Measurements from ENCODE around the gene DNAH6.

The DNAH6 gene

DNA sequence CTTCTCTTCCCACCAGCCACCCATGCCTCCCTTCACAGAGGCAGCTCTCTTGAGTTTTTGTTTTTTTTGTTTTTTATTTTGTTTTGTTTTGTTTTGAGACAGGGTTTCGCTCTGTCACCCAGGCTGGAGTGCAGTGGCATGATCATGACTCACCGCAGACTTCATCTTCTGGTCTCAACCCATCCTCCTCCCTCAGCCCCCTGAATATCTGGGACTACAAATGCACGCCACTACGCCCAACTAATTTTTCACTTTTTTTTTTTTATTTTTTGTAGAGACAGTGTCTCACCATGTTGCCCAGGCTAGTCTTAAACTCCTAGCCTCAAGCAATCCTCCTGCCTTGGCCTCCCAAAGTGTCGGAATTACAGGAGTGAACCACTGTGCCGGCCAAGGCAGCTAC lies 203.1 kb downstream of the DNAH6 start:
- Histone ChIP-seq H2AFZ (ENCODE audit: low read depth, low read length) (no peak overlapping the region), H3K27me3 (ENCODE audit: insufficient read depth, low read length) (no peaks in the 10 kb centered on the region), H3K4me1 (ENCODE audit: insufficient read depth, low read length) (no peaks in the 10 kb centered on the region), H3K9me3 (ENCODE audit: low read length) (no peaks in the 10 kb centered on the region), H3K4me3 (ENCODE audit: low read length) (no peak overlapping the region), H3K36me3 (ENCODE audit: insufficient read depth, low read length) (no peaks in the 10 kb centered on the region)

GRCh38 chr2:84723831-84724230 lies 207.5 kb downstream of the DNAH6 start:
- H3K36me3 ChIP-seq (ENCODE audit: insufficient read depth, low read length): no peaks in the 10 kb centered on the region
- H3K9me3 ChIP-seq (ENCODE audit: low read length): no peaks in the 10 kb centered on the region
- H2AFZ ChIP-seq (ENCODE audit: low read depth, low read length): no peak overlapping the region
- H3K27me3 ChIP-seq (ENCODE audit: insufficient read depth, low read length): no peaks in the 10 kb centered on the region
- no peaks in the 10 kb centered on the region for H3K4me1 ChIP-seq (ENCODE audit: insufficient read depth, low read length)
- H3K4me3 ChIP-seq (ENCODE audit: low read length): no peak overlapping the region

GRCh38 chr2:84725717-84726116 lies 209.4 kb downstream of the DNAH6 start:
- H3K9me3 ChIP-seq (ENCODE audit: low read length): no peaks in the 10 kb centered on the region
- H3K4me3 ChIP-seq (ENCODE audit: low read length): no peak overlapping the region
- no peaks in the 10 kb centered on the region for H3K4me1 ChIP-seq (ENCODE audit: insufficient read depth, low read length)
- no peaks in the 10 kb centered on the region for H3K36me3 ChIP-seq (ENCODE audit: insufficient read depth, low read length)
- no peak overlapping the region for H2AFZ ChIP-seq (ENCODE audit: low read depth, low read length)
- no peaks in the 10 kb centered on the region for H3K27me3 ChIP-seq (ENCODE audit: insufficient read depth, low read length)

- no peaks in the 10 kb centered on the region for H3K9me3 ChIP-seq (ENCODE audit: low read length)
- H3K27me3 ChIP-seq (ENCODE audit: insufficient read depth, low read length): no peaks in the 10 kb centered on the region
- H3K4me3 ChIP-seq (ENCODE audit: low read length): no peak overlapping the region
- no peaks in the 10 kb centered on the region for H3K36me3 ChIP-seq (ENCODE audit: insufficient read depth, low read length)
- no peak overlapping the region for H2AFZ ChIP-seq (ENCODE audit: low read depth, low read length)
- no peaks in the 10 kb centered on the region for H3K4me1 ChIP-seq (ENCODE audit: insufficient read depth, low read length)
Observed at GRCh38 chr2:84727315-84727714, 211.0 kb downstream of the DNAH6 start.

- Histone ChIP-seq H3K36me3 (ENCODE audit: insufficient read depth, low read length) (no peaks in the 10 kb centered on the region), H3K4me3 (ENCODE audit: low read length) (no peak overlapping the region), H3K9me3 (ENCODE audit: low read length) (no peaks in the 10 kb centered on the region), H3K4me1 (ENCODE audit: insufficient read depth, low read length) (no peaks in the 10 kb centered on the region), H3K27me3 (ENCODE audit: insufficient read depth, low read length) (no peaks in the 10 kb centered on the region), H2AFZ (ENCODE audit: low read depth, low read length) (no peak overlapping the region)
Observed at GRCh38 chr2:84729224-84729623, 212.9 kb downstream of the DNAH6 start.

GRCh38 chr2:84731185-84731584 lies 214.9 kb downstream of the DNAH6 start:
- Histone ChIP-seq H3K4me3 (ENCODE audit: low read length) (no peak overlapping the region), H3K27me3 (ENCODE audit: insufficient read depth, low read length) (no peaks in the 10 kb centered on the region), H2AFZ (ENCODE audit: low read depth, low read length) (no peak overlapping the region), H3K36me3 (ENCODE audit: insufficient read depth, low read length) (no peaks in the 10 kb centered on the region), H3K4me1 (ENCODE audit: insufficient read depth, low read length) (no peaks in the 10 kb centered on the region), H3K9me3 (ENCODE audit: low read length) (no peaks in the 10 kb centered on the region)

DNA sequence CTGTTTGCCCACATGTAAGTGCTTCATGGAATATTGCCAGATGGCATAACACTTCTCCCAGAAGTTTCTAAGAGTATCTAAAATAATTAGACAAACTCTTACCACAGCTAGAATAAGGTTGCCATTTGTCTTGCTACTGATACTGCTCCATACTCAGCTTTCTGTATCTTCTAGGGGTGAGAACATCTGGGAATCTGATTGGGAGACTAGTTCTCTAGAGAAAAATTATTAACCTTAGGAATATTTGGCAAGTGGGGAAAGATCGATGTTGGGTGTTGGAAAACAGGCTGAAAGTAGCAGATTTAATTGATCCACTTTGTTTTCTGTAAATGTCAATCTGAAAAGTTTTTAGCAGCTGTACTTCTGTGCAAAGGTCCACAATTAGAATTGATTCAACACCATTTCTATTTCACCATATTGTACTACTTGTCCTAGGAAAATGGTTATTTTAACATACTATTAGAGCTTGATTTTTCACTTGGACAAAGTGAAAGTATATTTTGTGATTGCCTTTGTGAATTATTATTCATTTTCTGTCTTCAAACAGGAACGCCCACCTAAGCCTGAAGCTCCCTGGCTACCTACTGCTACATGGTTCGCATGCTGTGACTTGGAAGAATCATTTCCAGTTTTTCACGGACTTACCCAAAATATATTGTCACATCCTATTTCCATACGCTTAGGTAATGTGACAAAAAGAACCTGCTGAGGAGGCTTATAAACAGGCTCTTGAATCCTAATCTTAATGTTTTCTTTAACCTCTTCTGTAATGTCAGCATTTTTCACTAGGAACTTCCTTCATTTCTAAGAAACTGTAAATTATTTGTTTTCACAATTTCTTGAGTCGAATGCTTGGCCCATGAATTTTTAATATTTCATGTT lies 216.8 kb downstream of the DNAH6 start:
- H3K4me1 ChIP-seq (ENCODE audit: insufficient read depth, low read length): no peaks in the 10 kb centered on the region
- H2AFZ ChIP-seq (ENCODE audit: low read depth, low read length): no peak overlapping the region
- H3K9me3 ChIP-seq (ENCODE audit: low read length): no peaks in the 10 kb centered on the region
- H3K4me3 ChIP-seq (ENCODE audit: low read length): no peak overlapping the region
- no peaks in the 10 kb centered on the region for H3K27me3 ChIP-seq (ENCODE audit: insufficient read depth, low read length)
- H3K36me3 ChIP-seq (ENCODE audit: insufficient read depth, low read length): no peaks in the 10 kb centered on the region

DNA sequence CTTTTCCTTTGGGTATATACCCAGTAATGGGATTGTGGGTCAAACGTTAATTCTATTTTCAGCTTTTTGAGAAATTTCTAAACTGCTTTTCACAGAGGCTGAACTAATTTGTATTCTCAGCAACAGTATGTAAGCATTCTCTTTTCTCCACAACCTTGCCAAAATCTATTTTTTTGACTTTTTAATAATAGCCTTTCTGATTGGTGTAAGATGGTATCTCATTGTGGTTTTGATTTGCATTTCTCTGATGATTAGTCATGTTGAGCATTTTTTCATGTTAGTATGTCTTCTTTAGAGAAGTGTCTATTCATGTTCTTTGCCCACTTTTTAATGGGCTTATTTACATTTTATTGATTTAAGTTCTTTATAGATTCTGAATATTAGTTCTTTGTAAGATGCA lies 219.1 kb downstream of the DNAH6 start:
- H3K4me3 ChIP-seq (ENCODE audit: low read length): no peak overlapping the region
- H3K36me3 ChIP-seq (ENCODE audit: insufficient read depth, low read length): no peaks in the 10 kb centered on the region
- no peaks in the 10 kb centered on the region for H3K4me1 ChIP-seq (ENCODE audit: insufficient read depth, low read length)
- no peak overlapping the region for H2AFZ ChIP-seq (ENCODE audit: low read depth, low read length)
- H3K27me3 ChIP-seq (ENCODE audit: insufficient read depth, low read length): no peaks in the 10 kb centered on the region
- no peaks in the 10 kb centered on the region for H3K9me3 ChIP-seq (ENCODE audit: low read length)

- no peaks in the 10 kb centered on the region for H3K9me3 ChIP-seq (ENCODE audit: low read length)
- H3K27me3 ChIP-seq (ENCODE audit: insufficient read depth, low read length): no peaks in the 10 kb centered on the region
- no peaks in the 10 kb centered on the region for H3K4me1 ChIP-seq (ENCODE audit: insufficient read depth, low read length)
- no peaks in the 10 kb centered on the region for H3K36me3 ChIP-seq (ENCODE audit: insufficient read depth, low read length)
- no peak overlapping the region for H3K4me3 ChIP-seq (ENCODE audit: low read length)
- no peak overlapping the region for H2AFZ ChIP-seq (ENCODE audit: low read depth, low read length)
Observed at GRCh38 chr2:84741182-84741822, 225.0 kb downstream of the DNAH6 start.

DNA sequence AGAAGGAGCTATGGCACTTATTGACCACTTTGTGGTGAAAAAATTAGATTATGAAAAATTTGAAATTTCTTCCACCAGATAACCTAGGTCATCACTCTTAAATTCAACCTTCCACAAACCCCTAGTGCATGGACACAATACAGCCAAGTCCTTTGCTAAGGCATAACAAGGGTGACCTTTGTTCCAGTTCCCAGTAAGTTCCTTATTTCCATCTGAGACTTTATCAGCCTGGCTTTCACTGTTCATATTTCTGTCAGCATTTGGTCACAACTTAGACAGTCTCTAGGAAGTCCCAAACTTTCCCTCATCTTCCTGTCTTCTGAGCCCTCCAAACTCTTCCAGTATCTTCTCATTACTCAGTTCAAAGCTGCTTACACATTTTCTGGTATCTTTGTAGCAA lies 232.0 kb downstream of the DNAH6 start:
- no peaks in the 10 kb centered on the region for H3K9me3 ChIP-seq (ENCODE audit: low read length)
- H3K4me3 ChIP-seq (ENCODE audit: low read length): no peak overlapping the region
- H3K36me3 ChIP-seq (ENCODE audit: insufficient read depth, low read length): no peaks in the 10 kb centered on the region
- H3K4me1 ChIP-seq (ENCODE audit: insufficient read depth, low read length): no peaks in the 10 kb centered on the region
- no peak overlapping the region for H2AFZ ChIP-seq (ENCODE audit: low read depth, low read length)
- no peaks in the 10 kb centered on the region for H3K27me3 ChIP-seq (ENCODE audit: insufficient read depth, low read length)

GRCh38 chr2:84749442-84749841 lies 233.1 kb downstream of the DNAH6 start:
- Histone ChIP-seq H2AFZ (ENCODE audit: low read depth, low read length) (no peak overlapping the region), H3K36me3 (ENCODE audit: insufficient read depth, low read length) (no peaks in the 10 kb centered on the region), H3K9me3 (ENCODE audit: low read length) (no peaks in the 10 kb centered on the region), H3K4me3 (ENCODE audit: low read length) (no peak overlapping the region), H3K4me1 (ENCODE audit: insufficient read depth, low read length) (no peaks in the 10 kb centered on the region), H3K27me3 (ENCODE audit: insufficient read depth, low read length) (no peaks in the 10 kb centered on the region)

DNA sequence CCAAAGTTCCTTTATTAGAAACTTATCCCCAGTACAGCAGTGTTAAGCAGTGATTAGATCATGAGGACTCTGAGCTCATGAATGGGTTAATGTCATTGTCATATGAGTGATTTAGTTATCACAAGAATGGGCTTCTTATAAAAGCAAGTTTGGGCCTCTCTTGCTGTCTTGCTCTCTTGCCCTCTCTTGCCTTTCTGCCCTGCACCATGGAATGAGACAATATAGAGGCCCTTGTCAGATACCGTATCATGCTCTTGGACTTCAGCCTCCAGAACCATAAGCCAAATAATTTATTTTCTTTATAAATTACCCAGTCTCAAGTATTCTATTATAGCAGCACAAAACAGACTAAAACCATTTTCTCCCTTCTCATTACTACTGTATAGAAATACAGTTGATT lies 238.8 kb downstream of the DNAH6 start:
- Histone ChIP-seq H2AFZ (ENCODE audit: low read depth, low read length) (no peak overlapping the region), H3K36me3 (ENCODE audit: insufficient read depth, low read length) (no peaks in the 10 kb centered on the region), H3K4me3 (ENCODE audit: low read length) (no peak overlapping the region), H3K27me3 (ENCODE audit: insufficient read depth, low read length) (no peaks in the 10 kb centered on the region), H3K9me3 (ENCODE audit: low read length) (no peaks in the 10 kb centered on the region), H3K4me1 (ENCODE audit: insufficient read depth, low read length) (no peaks in the 10 kb centered on the region)

DNA sequence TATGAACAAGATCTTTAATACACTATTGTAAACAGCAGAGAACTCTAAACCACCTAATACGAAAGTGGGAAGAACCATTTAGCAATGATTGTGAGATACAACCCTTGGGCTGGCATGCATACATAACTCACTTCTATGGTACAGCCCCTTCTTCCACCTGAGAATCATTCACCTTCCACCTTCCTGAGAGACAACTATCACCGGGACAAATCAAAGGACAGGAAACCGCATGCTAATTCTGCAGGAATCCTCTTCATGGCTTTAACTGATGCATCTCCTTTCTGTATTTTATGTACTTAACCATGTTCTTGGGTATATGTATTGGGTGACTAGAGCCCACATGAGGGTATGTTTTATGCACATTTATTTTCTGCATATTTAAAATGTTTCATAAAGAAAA lies 241.3 kb downstream of the DNAH6 start:
- Histone ChIP-seq H2AFZ (ENCODE audit: low read depth, low read length) (no peak overlapping the region), H3K36me3 (ENCODE audit: insufficient read depth, low read length) (no peaks in the 10 kb centered on the region), H3K27me3 (ENCODE audit: insufficient read depth, low read length) (no peaks in the 10 kb centered on the region), H3K4me3 (ENCODE audit: low read length) (no peak overlapping the region), H3K9me3 (ENCODE audit: low read length) (no peaks in the 10 kb centered on the region), H3K4me1 (ENCODE audit: insufficient read depth, low read length) (no peaks in the 10 kb centered on the region)
